Measurements from ENCODE around the gene STEAP2.

Gene STEAP2

DNA sequence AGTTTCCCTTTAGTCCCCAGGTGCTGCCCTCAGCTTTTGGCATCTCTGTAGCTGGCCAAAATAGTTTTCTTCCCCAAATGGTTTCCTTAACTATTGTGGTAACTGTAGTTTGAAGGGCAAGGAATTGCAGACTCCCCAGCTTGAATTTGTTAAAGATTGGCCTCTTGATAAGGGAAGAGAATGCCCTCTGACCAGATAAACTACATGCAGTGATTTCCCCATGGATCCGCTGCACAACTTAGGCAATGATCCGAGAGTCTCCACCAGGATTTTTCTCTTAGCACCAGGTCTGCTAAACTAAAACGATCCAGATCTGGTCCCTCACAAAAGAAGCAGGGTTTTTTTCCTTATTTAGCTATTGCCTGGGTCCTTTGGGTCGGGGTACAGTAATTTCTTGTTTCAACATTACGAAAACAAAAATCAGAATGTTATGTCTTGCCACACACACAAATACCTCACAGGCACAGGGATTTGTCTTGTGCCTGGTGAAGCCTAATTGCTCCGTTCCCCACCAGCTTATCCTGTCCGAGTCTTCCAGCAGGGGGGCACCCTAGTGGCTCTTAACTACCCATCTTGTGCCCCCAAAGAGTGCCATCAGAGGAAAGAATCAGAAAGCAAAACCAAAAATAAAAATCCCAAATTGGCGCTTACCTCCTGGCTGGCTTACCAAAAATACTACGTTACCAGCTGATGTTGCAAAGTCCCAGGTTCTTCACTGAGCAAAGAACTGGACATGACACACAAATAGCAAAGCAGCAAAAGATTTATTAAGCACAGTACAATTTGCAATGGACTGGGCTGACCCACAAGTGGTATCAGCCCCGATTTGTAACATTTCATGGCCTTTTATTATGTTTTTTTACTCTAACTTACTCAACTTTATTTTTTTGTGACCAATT lies 16.4 kb upstream of the STEAP2 start:
- no peak for DNase-seq

DNA sequence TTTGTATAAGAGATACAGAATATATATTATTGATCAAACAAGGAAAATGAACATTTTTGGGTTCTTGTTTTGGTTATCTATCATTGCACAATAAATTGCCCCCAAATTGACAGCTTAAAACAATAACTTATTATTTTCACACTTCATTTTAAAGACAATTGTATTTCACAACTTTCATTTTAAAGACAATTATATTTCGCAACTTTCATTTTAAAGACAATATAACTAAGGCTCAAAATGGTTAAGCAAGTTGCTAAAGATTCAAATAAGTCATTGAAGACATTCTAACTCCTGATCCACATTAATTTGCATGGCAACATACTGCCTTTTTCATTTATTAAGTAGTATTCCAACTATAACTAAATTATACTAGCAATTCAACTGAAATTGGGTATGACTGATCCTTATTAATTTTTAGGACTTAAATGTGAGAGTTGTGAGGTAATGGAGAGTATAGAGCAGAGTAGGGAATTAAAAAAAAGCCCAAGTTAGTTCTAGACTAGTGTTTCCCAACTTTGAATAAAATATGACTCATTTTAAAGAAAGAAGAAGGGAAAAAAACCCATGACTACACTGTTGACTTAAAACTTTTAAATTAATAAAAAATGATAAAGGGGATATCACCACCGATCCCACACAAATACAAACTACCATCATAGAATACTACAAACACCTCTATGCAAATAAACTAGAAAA lies 9.9 kb upstream of the STEAP2 start:
- DNase-seq: no peak

DNA sequence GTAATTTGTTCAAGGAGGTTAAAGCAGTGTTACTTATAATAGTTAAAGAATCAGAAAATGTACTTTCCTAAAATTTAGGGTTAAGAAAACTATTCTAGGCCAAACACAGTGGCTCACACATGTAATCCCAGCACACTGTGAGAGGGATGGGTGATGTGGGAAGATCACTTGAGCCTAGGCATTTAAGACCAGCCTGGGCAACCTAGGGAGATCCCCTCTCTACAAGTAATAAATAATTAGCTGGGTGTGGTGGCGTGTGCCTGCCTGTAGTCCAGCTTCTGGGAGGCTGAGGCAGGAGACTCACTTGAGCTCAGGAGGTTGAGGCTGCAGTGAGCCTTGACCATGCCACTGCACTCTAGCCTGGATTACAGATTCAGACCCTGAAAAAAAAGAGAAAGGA lies 3.6 kb upstream of the STEAP2 start:
- no peak for DNase-seq

DNA sequence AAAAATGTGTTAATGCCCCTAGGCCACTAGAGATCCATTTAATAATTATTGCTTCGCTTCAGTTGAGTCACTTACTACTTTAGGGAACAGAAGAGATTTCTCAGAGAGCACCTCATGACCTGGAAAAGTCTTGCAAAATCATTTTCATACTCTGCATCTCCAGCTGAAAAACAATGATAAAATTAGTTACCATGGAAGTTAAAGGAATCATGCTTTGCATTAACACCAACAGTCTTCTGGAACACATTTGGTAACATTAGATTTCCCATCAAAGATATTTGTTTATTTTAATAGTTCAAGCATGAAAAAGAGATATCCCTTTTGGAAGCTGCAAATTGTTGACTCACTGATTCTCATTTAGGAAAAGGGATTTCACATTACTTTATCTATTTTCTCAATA lies 1.8 kb upstream of the STEAP2 start:
- no peak for DNase-seq

DNA sequence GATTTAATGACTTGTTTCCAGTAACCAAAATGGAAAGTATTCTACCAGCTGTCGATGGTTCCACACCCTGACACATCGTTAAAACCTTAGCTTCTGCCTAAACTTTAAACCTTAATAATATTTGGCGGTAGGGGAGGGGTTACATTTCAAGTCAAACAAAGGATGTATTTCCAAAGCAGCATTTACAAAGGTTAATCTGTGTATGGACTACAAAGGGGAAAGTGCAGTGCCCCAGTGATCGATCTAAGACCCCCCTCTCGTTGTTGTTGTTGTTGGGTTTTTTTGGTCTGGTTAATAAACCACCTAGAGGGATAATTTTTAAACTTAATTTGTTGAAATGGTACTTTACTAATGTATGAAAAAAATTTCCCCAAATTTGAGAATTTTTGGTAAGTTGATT lies 1.1 kb upstream of the STEAP2 start:
- no peak for DNase-seq

DNA sequence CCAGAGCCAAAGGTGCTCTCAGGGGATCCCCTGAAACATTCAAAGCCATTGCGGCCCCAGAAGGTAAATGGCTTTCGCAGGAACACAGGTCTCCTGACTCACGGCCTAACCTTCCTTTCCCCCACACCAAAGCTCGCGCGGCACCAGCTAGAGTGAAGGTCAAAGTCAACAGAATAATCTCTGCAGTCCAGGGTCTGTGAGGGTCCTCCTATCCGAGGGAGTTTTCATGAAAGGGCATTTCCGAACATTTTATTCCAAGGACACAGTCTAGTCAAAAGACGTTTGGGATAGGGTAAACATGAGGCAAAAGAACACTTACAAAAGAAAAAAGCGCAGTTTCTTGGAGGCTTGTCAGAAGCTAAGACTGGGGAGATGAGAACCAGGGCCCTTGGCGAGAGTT lies 559 bp upstream of the STEAP2 start:
- DNase-seq: no peak

DNA sequence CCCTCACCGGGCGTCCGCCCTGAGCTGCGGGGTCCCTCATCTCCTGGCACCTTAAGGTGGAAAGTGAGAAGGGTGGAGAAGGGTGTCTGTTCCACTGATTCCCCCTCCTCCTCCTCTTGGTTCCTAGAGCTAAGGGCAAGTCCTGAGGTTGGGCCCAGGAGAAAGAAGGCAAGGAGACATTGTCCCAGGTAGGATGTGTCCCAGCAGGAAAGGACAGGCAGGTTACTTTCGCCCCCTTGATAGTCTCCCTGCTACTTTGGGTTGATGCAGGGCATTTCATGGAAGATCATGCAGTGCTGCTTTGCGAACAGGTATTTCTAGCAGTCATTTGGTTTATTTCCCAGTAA lies 582 bp downstream of the STEAP2 start:
- no peak for DNase-seq

DNA sequence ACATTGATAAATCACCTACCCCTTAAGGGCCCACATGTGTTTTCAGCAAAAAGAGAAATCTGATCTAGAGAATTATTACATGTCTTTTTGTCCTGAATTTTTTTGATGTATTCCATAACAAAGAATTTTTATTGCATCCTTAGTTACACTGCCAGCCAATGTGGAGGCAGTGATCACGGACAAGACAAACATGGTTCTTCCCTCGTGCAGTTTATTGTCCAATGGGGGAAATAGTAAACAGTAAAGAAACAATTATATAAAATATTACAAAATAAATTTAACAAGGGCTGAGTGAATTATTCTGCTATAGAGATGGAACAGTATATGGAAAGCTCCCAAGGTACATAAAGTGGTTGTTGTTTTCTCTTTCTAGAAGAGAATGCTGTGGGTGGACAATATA lies 2.0 kb downstream of the STEAP2 start:
- DNase-seq: no peak

DNA sequence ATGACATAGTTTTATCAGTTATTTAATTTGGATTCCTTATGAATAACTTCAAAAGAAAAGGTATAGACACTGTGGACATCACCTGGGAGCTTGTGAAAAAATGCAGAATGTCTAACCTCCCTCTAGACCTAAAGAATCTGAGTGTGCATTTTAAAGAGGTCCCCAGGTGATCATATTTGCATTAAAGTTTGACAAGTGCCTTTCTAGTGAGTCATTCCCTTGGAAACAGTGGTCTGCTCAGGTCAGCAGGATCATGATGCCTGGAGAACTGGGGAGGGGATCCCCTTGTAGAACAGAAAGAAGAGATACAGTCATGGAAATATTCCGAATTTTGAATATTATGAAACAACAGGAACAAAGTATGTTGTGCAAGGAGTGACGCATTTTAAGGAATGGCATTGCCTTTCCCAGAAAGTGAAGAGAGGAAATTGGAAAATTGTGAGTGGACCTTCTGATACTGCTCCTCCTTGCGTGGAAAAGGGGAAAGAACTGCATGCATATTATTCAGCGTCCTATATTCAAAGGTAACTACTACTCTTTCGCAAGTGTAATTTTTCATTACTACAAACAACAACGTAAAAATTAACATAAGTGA lies 4.6 kb downstream of the STEAP2 start:
- DNase-seq: no peak

DNA sequence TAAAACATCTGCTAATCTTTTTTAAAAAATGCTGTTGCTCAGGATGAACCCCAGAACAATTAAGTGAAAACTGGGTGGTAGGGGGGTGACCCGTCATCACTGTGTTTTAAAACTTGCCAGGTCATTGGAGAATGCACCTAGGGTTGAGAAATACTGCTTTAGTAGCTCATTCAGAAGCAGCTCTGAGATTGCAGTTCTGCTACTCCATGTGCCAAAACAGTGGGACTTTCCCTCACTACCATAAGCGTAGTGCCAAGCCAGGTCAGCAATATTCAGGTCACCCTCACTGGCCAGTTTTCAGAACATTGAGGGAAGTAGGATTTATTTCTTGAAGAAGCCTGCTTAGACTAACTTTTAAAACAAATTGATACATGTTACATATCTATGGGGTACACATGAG lies 5.2 kb downstream of the STEAP2 start:
- DNase-seq: no peak

DNA sequence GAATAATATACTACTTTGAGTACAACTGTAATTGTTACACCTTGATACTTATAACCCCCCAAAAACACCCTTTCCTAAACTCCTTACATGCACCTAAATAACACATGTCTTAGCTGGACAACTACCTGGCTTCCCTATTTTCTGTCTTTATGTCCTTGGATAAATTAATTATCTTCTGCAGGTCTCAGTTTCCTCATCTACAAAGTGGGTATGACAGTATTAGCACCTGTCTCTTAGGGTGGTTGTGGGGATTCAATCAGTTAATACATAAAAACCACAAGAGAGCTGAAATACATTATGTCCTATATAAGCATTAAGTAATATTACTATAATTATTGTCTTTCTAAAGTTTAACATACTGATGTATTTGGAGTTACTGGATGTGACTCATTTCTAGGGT lies 10.8 kb downstream of the STEAP2 start:
- no peak for DNase-seq

DNA sequence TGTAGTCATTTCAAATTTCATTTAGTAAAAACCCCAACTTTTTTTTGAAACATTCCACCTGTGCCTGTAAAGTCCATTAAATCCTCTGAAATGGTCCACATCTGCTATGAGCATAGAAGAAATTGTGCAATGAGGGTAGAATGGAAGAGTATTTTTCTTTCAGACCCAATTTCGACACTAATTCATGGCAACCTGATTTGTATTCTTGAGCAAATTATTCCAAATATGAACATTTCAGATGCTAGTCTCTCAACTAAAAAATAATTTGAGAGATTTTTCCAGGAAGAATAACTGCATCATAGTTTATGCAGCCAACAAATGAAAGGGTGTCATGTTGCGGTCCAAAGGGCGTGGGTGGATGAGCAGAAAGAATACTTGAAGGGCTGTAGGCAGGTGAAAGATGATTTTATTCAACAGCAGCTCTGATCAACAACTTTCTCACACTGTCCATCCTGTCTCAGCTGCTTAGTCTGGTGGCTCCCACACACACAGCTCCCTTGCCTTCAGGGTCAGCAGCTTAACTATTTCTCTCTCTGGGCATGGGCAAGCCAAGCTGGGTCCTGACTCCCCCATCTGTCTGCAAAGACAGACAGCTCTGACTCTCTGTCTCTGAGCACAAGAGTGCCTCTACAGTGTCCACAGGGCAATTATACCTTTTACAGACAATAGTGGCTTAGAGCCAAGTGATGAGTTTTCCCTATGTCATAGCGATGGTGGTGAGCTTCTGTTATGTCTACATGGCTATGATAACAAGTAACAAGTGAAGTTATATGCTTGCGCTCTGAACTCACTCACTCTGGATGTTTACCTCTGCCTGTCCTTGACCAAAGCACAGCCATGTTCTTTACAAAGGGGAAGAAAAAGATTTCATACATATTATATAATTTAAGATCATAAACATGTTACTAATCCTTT lies 11.5 kb downstream of the STEAP2 start:
- no peak for DNase-seq

DNA sequence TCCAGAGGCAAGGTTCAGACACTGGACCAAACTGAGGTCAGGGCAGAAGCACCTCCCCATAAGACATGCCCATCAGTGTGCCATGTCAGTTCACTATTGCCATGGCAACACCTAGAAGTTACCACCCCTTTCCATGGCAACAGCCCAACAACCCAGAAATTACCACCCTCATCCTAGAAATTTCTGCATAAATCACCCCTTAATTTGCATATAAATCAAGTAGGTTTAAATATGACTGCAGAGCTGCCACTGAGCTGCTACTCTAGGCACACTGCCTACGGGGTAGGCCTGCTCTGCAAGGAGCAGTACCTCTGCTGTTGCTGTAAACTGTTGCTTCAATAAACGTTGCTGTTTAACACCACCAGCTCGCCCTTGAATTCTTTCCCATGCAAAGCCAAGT lies 12.7 kb downstream of the STEAP2 start:
- no peak for DNase-seq

DNA sequence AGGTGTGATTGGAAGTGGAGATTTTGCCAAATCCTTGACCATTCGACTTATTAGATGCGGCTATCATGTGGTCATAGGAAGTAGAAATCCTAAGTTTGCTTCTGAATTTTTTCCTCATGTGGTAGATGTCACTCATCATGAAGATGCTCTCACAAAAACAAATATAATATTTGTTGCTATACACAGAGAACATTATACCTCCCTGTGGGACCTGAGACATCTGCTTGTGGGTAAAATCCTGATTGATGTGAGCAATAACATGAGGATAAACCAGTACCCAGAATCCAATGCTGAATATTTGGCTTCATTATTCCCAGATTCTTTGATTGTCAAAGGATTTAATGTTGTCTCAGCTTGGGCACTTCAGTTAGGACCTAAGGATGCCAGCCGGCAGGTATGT lies 13.6 kb downstream of the STEAP2 start:
- no peak for DNase-seq

DNA sequence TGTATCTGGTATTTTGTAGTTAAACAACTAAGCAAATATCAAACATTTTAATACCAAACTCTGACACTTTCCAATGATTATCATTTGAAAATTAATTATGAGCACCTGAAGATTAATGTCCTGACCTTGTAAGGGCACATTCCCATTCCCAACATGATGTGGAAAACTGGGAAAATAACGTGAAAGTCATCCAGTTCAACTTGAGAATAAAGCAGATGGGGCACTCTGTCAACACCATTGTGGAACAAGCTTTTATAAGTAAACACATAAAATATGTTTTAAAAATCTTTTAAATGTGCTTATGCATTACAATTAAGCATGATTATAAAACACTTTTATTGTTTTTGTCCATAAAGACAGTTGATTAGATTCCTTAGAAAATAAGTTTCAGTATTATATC lies 14.1 kb downstream of the STEAP2 start:
- no peak for DNase-seq

DNA sequence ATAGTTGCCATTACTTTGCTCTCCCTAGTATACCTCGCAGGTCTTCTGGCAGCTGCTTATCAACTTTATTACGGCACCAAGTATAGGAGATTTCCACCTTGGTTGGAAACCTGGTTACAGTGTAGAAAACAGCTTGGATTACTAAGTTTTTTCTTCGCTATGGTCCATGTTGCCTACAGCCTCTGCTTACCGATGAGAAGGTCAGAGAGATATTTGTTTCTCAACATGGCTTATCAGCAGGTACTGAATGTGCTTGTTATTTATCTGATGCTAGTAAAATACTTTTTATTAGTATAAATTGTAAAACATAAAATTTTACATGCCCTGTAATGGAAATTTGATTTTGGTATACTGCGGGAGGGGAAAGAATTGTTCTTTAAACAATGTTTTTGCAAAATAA lies 15.7 kb downstream of the STEAP2 start:
- DNase-seq: no peak

DNA sequence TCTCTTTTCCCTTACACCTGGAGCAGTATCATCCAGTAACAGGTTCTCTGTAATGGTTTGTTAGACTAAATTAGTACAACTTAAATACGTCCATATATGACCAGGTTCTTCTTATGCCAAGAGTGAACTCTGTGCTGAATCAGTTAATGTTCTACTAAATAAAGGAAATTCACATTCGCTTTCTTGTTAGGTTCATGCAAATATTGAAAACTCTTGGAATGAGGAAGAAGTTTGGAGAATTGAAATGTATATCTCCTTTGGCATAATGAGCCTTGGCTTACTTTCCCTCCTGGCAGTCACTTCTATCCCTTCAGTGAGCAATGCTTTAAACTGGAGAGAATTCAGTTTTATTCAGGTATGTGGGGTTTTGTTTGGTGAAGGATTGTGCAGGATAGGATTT lies 18.1 kb downstream of the STEAP2 start:
- no peak for DNase-seq

DNA sequence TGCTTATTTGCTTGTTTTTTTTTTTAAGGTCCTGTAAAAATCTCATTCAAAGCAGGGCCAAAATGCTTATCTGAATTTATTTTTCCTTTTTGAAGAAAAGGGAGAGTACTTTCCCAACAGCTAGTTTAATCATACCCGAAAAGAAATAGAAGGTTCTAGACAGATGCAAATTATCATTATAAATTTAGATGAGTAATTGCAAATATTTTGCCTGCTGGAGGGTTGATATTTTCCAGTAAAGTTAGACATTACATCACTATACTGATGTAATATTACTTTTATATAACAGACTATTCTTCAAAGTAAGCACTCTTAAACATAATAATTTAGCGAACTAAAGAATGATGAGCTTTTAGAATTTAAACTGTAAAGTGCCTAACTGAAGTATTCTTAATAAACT lies 19.3 kb downstream of the STEAP2 start:
- no peak for DNase-seq

DNA sequence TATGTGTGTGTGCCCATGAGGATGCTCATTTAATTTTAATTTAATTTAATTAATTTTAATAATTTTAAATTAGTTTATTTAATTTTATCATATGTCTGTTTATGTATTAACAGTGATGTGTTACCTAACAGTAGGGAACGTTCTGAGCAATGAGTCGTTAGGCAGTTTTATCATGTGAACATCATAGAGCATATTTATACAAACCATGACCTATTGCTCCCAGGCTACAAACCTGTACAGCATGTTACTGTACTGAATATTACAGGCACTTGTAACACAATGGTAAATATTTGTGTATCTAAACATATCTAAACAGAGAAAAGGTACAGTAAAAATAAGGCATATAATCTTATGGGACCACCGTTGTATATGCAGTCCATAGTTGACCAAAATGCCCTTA lies 19.8 kb downstream of the STEAP2 start:
- DNase-seq: no peak

DNA sequence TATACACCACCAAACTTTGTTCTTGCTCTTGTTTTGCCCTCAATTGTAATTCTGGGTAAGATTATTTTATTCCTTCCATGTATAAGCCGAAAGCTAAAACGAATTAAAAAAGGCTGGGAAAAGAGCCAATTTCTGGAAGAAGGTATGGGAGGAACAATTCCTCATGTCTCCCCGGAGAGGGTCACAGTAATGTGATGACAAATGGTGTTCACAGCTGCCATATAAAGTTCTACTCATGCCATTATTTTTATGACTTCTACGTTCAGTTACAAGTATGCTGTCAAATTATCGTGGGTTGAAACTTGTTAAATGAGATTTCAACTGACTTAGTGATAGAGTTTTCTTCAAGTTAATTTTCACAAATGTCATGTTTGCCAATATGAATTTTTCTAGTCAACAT lies 20.9 kb downstream of the STEAP2 start:
- no peak for DNase-seq

DNA sequence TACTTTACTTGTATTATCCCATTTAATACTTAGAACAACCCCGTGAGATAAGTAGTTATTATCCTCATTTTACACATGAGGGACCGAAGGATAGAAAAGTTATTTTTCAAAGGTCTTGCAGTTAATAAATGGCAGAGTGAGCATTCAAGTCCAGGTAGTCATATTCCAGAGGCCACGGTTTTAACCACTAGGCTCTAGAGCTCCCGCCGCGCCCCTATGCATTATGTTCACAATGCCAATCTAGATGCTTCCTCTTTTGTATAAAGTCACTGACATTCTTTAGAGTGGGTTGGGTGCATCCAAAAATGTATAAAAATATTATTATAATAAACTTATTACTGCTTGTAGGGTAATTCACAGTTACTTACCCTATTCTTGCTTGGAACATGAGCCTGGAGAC lies 22.0 kb downstream of the STEAP2 start:
- no peak for DNase-seq

DNA sequence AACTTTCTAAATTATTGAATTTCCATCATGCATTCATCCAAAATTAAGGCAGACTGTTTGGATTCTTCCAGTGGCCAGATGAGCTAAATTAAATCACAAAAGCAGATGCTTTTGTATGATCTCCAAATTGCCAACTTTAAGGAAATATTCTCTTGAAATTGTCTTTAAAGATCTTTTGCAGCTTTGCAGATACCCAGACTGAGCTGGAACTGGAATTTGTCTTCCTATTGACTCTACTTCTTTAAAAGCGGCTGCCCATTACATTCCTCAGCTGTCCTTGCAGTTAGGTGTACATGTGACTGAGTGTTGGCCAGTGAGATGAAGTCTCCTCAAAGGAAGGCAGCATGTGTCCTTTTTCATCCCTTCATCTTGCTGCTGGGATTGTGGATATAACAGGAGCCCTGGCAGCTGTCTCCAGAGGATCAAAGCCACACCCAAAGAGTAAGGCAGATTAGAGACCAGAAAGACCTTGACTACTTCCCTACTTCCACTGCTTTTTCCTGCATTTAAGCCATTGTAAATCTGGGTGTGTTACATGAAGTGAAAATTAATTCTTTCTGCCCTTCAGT lies 25.3 kb downstream of the STEAP2 start:
- DNase-seq: no peak

DNA sequence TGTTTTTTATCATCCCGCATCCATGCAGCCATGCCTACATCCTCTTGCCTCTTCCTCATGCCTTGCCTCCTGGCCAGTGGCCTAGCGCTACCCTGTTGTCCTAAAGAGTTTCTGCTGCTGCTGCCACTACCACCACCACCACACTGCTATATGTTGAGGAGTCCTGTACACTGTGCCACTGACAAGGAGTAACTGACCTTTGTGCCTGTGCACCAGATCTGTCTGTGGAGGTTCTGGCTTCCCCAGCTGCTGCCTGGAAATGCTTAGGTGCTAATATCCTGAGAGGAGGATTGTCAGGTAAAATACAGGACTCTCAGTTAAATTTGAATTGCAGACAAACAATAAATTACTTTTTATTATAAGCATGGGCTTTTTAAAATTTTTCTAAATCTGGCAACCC lies 26.5 kb downstream of the STEAP2 start:
- DNase-seq: no peak
